Glutamatergic neuron (in vitro differentiated cells): ENCODE data around the gene GRIP1. TPM values are rescaled to one million over a fixed set of nuclear protein-coding genes. Genes with fewer than 3 reads are reported as not detected.
A peak's percentile ranks its signal among the peaks of the same experiment; 100 is the strongest.

ENCODE experiments used
- DNase-seq: peaks from one replicate; pipeline ENCODE4 v3.0.0; 2022
- H3K27ac Mint-ChIP-seq: one replicate; pipeline ENCODE4 v1.8.0; 2020; ENCODE audit warnings: mild to moderate bottlenecking, mixed read lengths, inconsistent platforms; ENCODE audit not compliant: unreplicated experiment
- H3K27me3 Mint-ChIP-seq: one replicate; pipeline ENCODE4 v1.8.0; 2020; ENCODE audit warnings: mild to moderate bottlenecking, moderate library complexity, mixed read lengths, inconsistent platforms; ENCODE audit not compliant: unreplicated experiment
- H3K36me3 Mint-ChIP-seq: one replicate; pipeline ENCODE4 v1.8.0; 2020; ENCODE audit warnings: mild to moderate bottlenecking, mixed read lengths, inconsistent platforms; ENCODE audit not compliant: unreplicated experiment
- H3K4me1 Mint-ChIP-seq: one replicate; pipeline ENCODE4 v1.8.0; 2020; ENCODE audit warnings: mild to moderate bottlenecking, low read depth, mixed read lengths, inconsistent platforms; ENCODE audit not compliant: unreplicated experiment
- H3K4me3 Mint-ChIP-seq: one replicate; pipeline ENCODE4 v1.8.0; 2020; ENCODE audit warnings: mild to moderate bottlenecking, mixed read lengths, inconsistent platforms; ENCODE audit not compliant: unreplicated experiment
- H3K9me3 Mint-ChIP-seq: one replicate; pipeline ENCODE4 v1.8.0; 2020; ENCODE audit warnings: mild to moderate bottlenecking, moderate library complexity, mixed read lengths, inconsistent platforms; ENCODE audit not compliant: unreplicated experiment
- CTCF ChIP-seq: fragments of 200-600 bp; sonication (generic); IDR thresholded peaks from one replicate; pipeline ENCODE4 v1.5.0; 2021; ENCODE audit not compliant: partially characterized antibody, unreplicated experiment
- total RNA-seq: library from RNA; stranded (reverse); fragmentation: NEBNext Ultra II Directional; extraction: Animal tissue kit (Norgen Biotek cat#: 25700); gene quantifications from one replicate; pipeline ENCODE4 v1.2.1, GENCODE V29; 2021; ENCODE audit not compliant: unreplicated experiment

GRIP1 gene
- total RNA-seq, 1 donor from 2014 or later: 67.1 TPM

GRCh38 chr12:66607147-66607546, 71.7 kb downstream of the GRIP1 start:
- Mint-ChIP-seq H3K27me3 (peaks cover 5% of the 10 kb centered on the region), H3K9me3 (no peaks in the 10 kb centered on the region), H3K4me1 (peaks cover 21% of the 10 kb centered on the region), H3K4me3 (no peak overlapping the region), H3K27ac (no peak overlapping the region), H3K36me3 (no peaks in the 10 kb centered on the region)
- no peak for DNase-seq
- no peak for TF ChIP-seq CTCF

GRCh38 chr12:66605293-66605692, 73.6 kb downstream of the GRIP1 start:
- H3K36me3 Mint-ChIP-seq: no peaks in the 10 kb centered on the region
- peaks cover 7% of the 10 kb centered on the region for H3K27me3 Mint-ChIP-seq
- H3K4me3 Mint-ChIP-seq: no peak overlapping the region
- DNase-seq: no peak
- H3K9me3 Mint-ChIP-seq: no peaks in the 10 kb centered on the region
- no peak for TF ChIP-seq CTCF
- no peak overlapping the region for H3K27ac Mint-ChIP-seq
- H3K4me1 Mint-ChIP-seq: peaks cover 32% of the 10 kb centered on the region

GRCh38 chr12:66603981-66604479, 74.8 kb downstream of the GRIP1 start:
- Mint-ChIP-seq H3K27ac (peak overlapping the region; percentile 72), H3K4me1 (peaks cover 33% of the 10 kb centered on the region), H3K27me3 (peaks cover 7% of the 10 kb centered on the region), H3K36me3 (no peaks in the 10 kb centered on the region), H3K4me3 (peak overlapping the region; percentile 61), H3K9me3 (no peaks in the 10 kb centered on the region)
- no peak for TF ChIP-seq CTCF
- DNase-seq: peak; percentile 27

- no peak for DNase-seq
- Mint-ChIP-seq H3K36me3 (no peaks in the 10 kb centered on the region), H3K27ac (peak overlapping the region; percentile 41)
These were observed 75.4 kb downstream of the GRIP1 start for GRCh38 chr12:66603461-66603860.

More at GRCh38 chr12:66603461-66603860, 75.4 kb downstream of the GRIP1 start:
- H3K9me3 Mint-ChIP-seq: no peaks in the 10 kb centered on the region
- peaks cover 7% of the 10 kb centered on the region for H3K27me3 Mint-ChIP-seq
- no peak for TF ChIP-seq CTCF
- H3K4me1 Mint-ChIP-seq: peaks cover 33% of the 10 kb centered on the region
- peak overlapping the region; percentile 22 for H3K4me3 Mint-ChIP-seq
